ENCODE measurements around the gene DDR1.
"Not testable (repeated sequence)": the region's sequence is repeated elsewhere in the genome, so short reads cannot be mapped to it uniquely, and the experiment has no call there.

DDR1 gene

DNA sequence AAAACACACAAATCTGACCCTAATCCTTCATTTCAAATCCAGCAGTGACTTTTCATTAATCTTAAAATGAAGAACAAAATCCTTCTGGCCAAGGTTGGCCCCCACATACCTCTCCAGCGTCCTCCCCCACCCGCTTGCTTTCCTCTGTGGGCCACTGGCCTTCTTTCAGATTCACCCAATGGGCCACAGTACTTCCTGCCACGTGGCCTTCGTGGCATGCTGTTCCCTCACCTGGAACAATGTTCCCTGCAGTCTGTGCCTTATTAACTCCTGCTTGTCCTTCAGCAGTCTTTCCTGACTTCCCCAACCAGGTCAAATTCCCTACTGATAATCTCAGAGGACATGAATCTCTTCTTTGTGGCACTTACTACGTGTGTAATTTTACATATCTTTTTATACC is 18.4 kb downstream of the DDR1 start:
- Histone ChIP-seq H3K27me3 (ENCODE audit: low read depth, low read length) (no peaks in the 10 kb centered on the region), H3K9me3 (ENCODE audit: insufficient read depth, low read length) (no peaks in the 10 kb centered on the region), H3K9ac (ENCODE audit: low read length) (no peak overlapping the region), H3K36me3 (replicated peaks; ENCODE audit: low read depth, low read length) (no peaks in the 10 kb centered on the region), H3K4me2 (ENCODE audit: low read length) (0 out of 2 replicates have a peak overlapping the region, but pooled peaks have one; percentile 2), H3K27ac (ENCODE audit: low read length) (no peak overlapping the region), H3K79me2 (ENCODE audit: low read length) (no peaks in the 10 kb centered on the region), H4K20me1 (ENCODE audit: insufficient read depth, low read length) (no peaks in the 10 kb centered on the region), H3K4me3 (ENCODE audit: low read length) (no peak overlapping the region), H2AFZ (ENCODE audit: low read depth, low read length) (no peak overlapping the region), H3K4me1 (ENCODE audit: low read length) (peaks cover 13% of the 10 kb centered on the region)
- TF ChIP-seq, protein P1, sequence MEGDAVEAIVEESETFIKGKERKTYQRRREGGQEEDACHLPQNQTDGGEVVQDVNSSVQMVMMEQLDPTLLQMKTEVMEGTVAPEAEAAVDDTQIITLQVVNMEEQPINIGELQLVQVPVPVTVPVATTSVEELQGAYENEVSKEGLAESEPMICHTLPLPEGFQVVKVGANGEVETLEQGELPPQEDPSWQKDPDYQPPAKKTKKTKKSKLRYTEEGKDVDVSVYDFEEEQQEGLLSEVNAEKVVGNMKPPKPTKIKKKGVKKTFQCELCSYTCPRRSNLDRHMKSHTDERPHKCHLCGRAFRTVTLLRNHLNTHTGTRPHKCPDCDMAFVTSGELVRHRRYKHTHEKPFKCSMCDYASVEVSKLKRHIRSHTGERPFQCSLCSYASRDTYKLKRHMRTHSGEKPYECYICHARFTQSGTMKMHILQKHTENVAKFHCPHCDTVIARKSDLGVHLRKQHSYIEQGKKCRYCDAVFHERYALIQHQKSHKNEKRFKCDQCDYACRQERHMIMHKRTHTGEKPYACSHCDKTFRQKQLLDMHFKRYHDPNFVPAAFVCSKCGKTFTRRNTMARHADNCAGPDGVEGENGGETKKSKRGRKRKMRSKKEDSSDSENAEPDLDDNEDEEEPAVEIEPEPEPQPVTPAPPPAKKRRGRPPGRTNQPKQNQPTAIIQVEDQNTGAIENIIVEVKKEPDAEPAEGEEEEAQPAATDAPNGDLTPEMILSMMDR (IDR thresholded peaks at IDR 0.05; ENCODE audit: low read depth, low read length), result no peak
- TF ChIP-seq EZH2phosphoT487 (IDR thresholded peaks at IDR 0.05; ENCODE audit: low read depth), result no peak

DNA sequence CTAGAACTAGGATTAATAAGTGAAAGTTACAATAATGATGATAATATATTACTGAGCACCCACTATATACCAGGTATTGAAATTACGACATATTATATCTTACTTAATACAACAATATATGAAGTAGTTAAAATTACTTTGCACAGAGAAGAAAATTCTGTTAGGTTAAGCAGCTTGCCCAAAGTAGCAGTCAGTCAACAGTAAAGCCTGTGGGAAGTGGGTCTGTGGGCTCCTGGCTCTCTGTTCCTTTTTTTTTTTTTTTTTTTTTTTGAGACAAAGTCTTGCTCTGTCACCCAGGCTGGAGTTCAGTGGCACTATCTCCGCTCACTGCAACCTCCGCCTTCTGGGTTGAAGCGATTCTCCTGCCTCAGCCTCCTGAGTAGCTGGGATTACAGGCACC is 18.9 kb downstream of the DDR1 start:
- H2AFZ ChIP-seq (ENCODE audit: low read depth, low read length), result no peak overlapping the region

DNA sequence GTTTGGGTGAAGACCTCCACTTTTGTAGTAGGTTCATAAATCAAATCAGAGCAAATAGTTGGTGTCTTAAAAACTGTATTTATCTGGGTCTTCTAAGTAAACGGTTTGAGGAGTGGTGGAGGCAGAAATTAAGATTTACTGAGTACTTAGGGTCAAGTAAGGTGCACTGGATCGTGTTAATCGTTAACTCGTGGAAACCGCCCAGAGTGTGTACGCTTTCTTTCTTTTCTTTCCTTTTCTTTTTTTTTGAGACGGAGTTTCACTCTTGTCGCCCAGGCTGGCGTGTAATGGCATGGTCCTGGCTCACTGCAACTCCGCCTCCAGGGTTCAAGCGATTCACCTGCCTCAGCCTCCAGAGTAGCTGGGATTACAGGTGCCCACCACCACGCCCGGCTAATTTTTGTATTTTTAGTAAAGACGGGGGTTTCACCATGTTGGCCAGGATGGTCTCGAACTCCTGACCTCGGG is 23.0 kb downstream of the DDR1 start:
- H3K4me1 ChIP-seq (ENCODE audit: low read length), result peaks cover 12% of the 10 kb centered on the region
- not testable (repeated sequence) for H3K9me3 ChIP-seq (ENCODE audit: insufficient read depth, low read length); H3K27me3 ChIP-seq (ENCODE audit: low read depth, low read length); H3K27ac ChIP-seq (ENCODE audit: low read length); H3K79me2 ChIP-seq (ENCODE audit: low read length); H4K20me1 ChIP-seq (ENCODE audit: insufficient read depth, low read length); H3K36me3 ChIP-seq (replicated peaks; ENCODE audit: low read depth, low read length)
- H3K4me3 ChIP-seq (ENCODE audit: low read length), result peak overlapping the region; percentile 99
- H2AFZ ChIP-seq (ENCODE audit: low read depth, low read length), result peak overlapping the region; percentile 49; the same call in 1 of the 2 replicates
- H3K9ac ChIP-seq (ENCODE audit: low read length), result peak overlapping the region; percentile 59
- peak overlapping the region; percentile 62 for H3K4me2 ChIP-seq (ENCODE audit: low read length)

More for the DNA sequence above, 18.9 kb downstream of the DDR1 start:
- no peak overlapping the region for H3K9ac ChIP-seq (ENCODE audit: low read length)
- H3K27me3 ChIP-seq (ENCODE audit: low read depth, low read length), result no peaks in the 10 kb centered on the region
- H3K4me2 ChIP-seq (ENCODE audit: low read length), result no peak overlapping the region
- no peak for TF ChIP-seq EZH2phosphoT487 (IDR thresholded peaks at IDR 0.05; ENCODE audit: low read depth)
- TF ChIP-seq, protein P1 (IDR thresholded peaks at IDR 0.05; ENCODE audit: low read depth, low read length), result no peak
- H3K4me3 ChIP-seq (ENCODE audit: low read length), result no peak overlapping the region
- H3K4me1 ChIP-seq (ENCODE audit: low read length), result peaks cover 13% of the 10 kb centered on the region
- H3K9me3 ChIP-seq (ENCODE audit: insufficient read depth, low read length), result no peaks in the 10 kb centered on the region
- H3K79me2 ChIP-seq (ENCODE audit: low read length), result peaks cover 2% of the 10 kb centered on the region; the same call in 1 of the 2 replicates
- no peaks in the 10 kb centered on the region for H3K36me3 ChIP-seq (replicated peaks; ENCODE audit: low read depth, low read length)
- no peaks in the 10 kb centered on the region for H4K20me1 ChIP-seq (ENCODE audit: insufficient read depth, low read length)
- no peak overlapping the region for H3K27ac ChIP-seq (ENCODE audit: low read length)

- H3K4me2 ChIP-seq (ENCODE audit: low read length), result peak within 1 kb of the TSS; percentile 96
- TF ChIP-seq, protein P1 (IDR thresholded peaks at IDR 0.05; ENCODE audit: low read depth, low read length), result no peak
- no peak for TF ChIP-seq EZH2phosphoT487 (IDR thresholded peaks at IDR 0.05; ENCODE audit: low read depth)
- H3K4me3 ChIP-seq (ENCODE audit: low read length), result peak within 1 kb of the TSS; percentile 99
- no peaks in the 10 kb centered on the region for H4K20me1 ChIP-seq (ENCODE audit: insufficient read depth, low read length)
- H2AFZ ChIP-seq (ENCODE audit: low read depth, low read length), result peak within 1 kb of the TSS; percentile 92
- no peaks in the 10 kb centered on the region for H3K36me3 ChIP-seq (replicated peaks; ENCODE audit: low read depth, low read length)
- H3K9ac ChIP-seq (ENCODE audit: low read length), result peak within 1 kb of the TSS; percentile 86
- H3K27ac ChIP-seq (ENCODE audit: low read length), result no peak within 1 kb of the TSS
- no peaks in the 10 kb centered on the region for H3K27me3 ChIP-seq (ENCODE audit: low read depth, low read length)
- H3K4me1 ChIP-seq (ENCODE audit: low read length), result peaks cover 7% of the 10 kb centered on the region
- peaks cover 9% of the 10 kb centered on the region; the same call in 1 of the 2 replicates for H3K79me2 ChIP-seq (ENCODE audit: low read length)
- no peaks in the 10 kb centered on the region for H3K9me3 ChIP-seq (ENCODE audit: insufficient read depth, low read length)
Measured at GRCh38 chr6:30907758-30908591, 23.7 kb downstream of the DDR1 start, which contains the start of gene GTF2H4. GTF2H4 (plus strand) TSS chr6:30908207.

Measured in OCI-LY3 (cell line).